Adipose tissue (tissue), 3 donors: ENCODE data around the gene GZMA. TPM values are rescaled to one million over a fixed set of nuclear protein-coding genes. Genes with fewer than 3 reads are reported as not detected.
"Not testable (repeated sequence)": the region's sequence is repeated elsewhere in the genome, so short reads cannot be mapped to it uniquely, and the experiment has no call there.

Source experiments
- H3K27ac ChIP-seq: one replicate; pipeline ENCODE4 v1.5.1; 2013; ENCODE audit warnings: low read depth, low read length
- WGBS, 3 donors: extraction: QIAGEN DNeasy Blood & Tissue Kit; methylation state at CpG; one replicate each; pipeline ENCODE4 v1.1.7; 2013; 5-methylcytosine and 5-hydroxymethylcytosine counted together
- polyA plus RNA-seq, 3 donors: library from polyadenylated mRNA; stranded (reverse); fragments of 200-250 nt; gene quantifications; one replicate each; pipeline ENCODE4 v1.2.3, GENCODE V29; 2013
- donor health status: healthy with polysubstance abuse.
- donor health status: Bipolar disorder and iron deficiency.
- donor health status: healthy.

Gene GZMA
- polyA plus RNA-seq, 3 donors, result 0.49 to 2.7 (median 2.0) TPM

DNA sequence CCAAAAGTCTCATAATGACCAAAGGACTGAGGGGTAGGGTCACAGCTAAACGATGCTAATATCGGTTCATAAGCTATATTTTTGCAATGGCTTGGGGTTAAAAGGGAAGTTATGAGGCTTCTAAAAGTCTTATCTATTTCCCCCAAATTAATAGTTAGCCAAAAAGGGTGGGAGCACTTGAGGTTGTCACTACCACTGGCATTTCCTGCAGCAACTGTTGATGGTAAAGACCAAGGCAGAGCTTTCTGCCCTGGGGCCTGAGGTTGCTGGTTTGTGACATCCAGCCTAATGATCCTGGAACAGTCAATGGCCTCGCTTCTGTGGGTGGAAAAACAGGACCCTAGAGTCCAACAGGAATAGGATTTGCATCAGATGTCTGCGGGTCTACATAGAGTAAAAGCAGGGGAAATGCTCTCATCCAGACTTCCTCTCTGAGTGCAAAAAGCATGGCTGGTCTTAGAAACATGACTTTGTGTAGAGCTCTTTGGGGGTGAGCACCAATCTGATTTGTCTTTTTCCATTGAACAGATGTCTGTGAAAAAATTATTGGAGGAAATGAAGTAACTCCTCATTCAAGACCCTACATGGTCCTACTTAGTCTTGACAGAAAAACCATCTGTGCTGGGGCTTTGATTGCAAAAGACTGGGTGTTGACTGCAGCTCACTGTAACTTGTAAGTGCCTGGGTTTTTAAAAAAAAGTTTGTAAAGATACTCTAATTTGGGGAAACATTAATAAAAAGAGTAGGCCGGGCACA, 2.7 kb downstream of the GZMA start:
- no peak overlapping the region for H3K27ac ChIP-seq
- WGBS, 3 donors, result 55 to 77% (median 58%) methylated on average over 5 of the region's 5 CpGs

DNA sequence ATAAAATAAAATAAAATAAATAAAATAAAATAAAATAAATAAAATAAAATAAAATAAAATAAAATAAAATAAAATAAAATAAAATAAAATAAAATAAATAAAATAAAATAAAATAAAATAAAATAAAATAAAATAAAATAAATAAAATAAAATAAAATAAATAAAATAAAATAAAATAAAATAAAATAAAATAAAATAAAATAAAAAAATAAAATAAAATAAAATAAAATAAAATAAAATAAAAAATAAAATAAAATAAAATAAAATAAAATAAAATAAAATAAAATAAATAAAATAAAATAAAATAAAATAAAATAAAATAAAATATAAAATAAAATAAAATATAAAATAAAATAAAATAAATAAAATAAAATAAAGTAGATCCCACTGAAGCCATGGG, 3.5 kb downstream of the GZMA start:
- H3K27ac ChIP-seq, result not testable (repeated sequence)

DNA sequence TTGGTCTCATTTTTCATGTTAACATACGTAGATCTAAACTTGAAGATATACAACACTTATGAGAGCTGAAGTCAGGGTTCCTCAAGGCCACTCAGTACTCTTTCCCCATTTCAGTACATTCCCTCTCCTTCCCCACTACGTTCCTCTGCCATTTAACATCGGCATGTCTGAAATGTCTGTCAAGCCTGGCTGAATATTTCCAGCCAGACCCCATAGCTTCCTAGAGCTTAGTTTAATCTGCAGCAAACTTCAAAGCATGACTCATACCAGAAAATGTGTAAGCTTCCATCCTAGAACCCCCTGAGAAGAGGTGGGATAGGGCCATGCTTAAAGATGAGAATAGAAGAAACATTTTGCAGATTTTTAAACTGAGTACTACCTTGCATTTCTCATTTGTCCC, 6.2 kb downstream of the GZMA start:
- 60 to 86% (median 74%) methylated on average over 3 of the region's 3 CpGs for whole genome bisulfite sequencing, 3 donors
- no peak overlapping the region for H3K27ac ChIP-seq

DNA sequence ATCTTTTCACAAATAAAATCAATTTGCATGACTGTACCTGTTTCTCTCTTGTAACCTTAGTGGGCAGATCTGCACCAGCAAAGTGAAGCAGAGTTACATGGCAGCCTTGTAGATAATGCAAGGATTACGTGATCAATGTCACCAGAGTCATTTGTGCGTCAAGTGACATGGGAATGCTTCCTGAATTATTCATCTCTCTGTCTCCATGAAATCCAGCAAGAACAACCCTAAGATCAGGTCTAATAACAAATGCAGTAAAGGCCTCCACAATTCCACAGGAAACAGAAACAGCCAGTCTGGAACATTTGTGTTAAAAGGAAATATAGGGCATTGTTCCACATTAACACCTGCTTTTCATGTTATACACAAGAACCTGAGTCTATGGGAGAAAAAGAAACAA, 7.8 kb downstream of the GZMA start:
- WGBS, 3 donors, result 74 to 81% (median 80%) methylated on average over 2 of the region's 2 CpGs
- no peak overlapping the region for H3K27ac ChIP-seq

DNA sequence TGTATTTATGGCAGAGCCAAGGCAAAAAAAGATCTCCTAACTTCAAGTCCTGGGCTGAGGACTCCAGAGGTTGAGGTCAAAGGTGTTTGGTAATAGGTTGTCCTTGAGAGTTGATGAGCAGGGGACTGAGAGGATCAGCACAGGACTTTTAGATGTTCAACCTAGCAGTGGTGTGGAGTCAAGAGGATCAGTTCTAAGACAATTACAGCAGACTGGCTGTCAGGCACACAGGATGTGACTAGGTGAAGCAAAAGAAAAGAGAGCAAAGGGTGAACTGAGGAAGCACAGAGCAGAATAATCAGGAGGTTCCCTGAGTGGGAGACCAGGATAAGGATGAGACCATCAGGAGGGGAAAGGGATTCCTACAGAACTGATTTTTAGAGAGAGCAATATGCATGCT, 10.9 kb downstream of the GZMA start:
- H3K27ac ChIP-seq, result no peak overlapping the region

DNA sequence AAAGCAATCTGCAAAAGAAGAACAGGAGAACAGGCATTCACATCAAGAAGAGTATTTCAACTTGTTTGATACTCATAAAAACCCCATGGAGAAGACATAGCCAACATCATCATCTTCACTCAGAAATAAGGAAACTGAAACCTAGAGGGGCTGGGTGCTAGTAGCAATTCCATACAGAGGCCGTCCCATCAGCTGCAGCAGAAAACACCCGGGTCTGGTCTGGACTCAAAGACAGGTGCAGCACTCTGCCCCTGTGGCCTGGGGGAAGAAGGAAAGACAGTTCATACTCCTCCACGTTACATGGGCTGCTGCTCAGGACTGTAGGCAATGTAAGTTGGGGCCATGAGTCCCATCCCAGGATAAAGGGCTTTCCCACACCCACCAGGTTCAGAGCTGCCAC, 11.6 kb downstream of the GZMA start:
- WGBS, 3 donors, result 73 to 89% (median 85%) methylated on average over 3 of the region's 3 CpGs
- no peak overlapping the region for H3K27ac ChIP-seq

DNA sequence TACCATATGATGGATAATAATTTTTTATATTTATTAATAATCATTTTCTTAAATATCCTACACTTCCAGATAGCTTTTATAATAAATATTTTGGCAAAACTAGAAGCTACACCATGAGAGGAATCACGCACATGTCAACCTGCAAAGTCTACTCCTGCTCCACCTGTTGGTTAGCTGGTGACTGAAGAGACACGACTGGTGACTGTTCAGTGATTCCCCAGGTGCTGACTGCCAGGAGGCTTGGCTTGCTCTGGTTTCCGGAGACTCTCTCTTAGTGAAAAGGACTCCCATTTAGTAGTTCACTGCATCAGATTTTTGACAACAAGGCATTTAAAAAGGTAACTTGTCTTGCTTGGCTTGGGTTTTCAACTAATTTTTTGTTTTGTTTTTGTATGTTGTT, 20.9 kb downstream of the GZMA start:
- H3K27ac ChIP-seq, result no peak overlapping the region
- WGBS, 3 donors, result 62 to 83% (median 76%) methylated on average over 3 of the region's 3 CpGs

DNA sequence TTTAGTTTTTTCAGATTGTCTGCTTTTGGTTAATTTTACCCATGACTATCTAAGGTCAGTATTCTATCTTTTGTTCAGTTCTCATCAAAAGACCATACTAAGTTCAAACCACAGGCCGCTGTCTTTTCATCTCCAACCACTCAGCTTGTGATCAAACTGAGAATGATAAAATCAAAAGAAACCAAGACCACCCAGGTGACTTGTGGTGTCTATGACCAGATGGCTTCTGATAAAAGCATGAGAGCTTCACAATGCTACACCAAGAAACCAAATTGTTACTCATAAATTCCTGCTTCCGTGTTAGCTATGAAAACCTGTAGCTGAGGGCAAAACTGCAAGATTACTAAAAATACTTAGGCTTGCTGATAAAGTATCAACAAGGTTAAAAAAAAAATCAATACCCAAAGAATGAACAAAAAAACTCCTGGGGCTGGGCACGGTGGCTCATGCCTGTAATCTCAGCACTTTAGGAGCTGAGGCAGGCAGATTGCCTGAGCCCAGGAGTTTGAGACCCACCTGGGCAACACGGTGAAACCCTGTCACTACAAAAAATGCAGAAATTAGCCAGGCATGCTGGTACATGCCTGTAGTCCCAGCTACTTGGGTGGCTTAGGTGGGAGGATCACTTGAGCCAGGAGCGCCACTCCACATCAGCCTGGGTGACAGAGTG, 31.7 kb downstream of the GZMA start:
- 45 to 79% (median 79%) methylated on average over 5 of the region's 5 CpGs for WGBS, 3 donors
- no peak overlapping the region for H3K27ac ChIP-seq

DNA sequence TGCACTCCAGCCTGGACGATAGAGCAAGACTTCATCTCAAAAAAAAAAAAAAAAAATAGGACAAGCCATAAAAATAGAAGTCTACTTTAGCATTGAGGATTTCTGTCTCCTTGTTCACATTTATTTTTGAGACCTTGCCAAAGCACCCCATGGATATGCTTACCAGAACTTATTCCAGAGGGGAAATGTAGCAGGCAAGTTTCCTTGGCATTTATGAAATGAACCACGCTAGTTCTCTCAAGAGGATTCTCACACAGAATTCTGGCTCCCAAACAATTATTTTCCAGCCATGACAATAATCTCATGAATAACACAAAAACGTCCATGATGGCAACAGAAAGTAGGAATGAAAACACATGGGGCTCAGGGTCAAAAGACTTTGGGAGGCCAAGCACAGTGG, 34.1 kb downstream of the GZMA start:
- WGBS, 3 donors, result 57 to 78% (median 61%) methylated on average over 3 of the region's 3 CpGs
- H3K27ac ChIP-seq, result no peak overlapping the region

DNA sequence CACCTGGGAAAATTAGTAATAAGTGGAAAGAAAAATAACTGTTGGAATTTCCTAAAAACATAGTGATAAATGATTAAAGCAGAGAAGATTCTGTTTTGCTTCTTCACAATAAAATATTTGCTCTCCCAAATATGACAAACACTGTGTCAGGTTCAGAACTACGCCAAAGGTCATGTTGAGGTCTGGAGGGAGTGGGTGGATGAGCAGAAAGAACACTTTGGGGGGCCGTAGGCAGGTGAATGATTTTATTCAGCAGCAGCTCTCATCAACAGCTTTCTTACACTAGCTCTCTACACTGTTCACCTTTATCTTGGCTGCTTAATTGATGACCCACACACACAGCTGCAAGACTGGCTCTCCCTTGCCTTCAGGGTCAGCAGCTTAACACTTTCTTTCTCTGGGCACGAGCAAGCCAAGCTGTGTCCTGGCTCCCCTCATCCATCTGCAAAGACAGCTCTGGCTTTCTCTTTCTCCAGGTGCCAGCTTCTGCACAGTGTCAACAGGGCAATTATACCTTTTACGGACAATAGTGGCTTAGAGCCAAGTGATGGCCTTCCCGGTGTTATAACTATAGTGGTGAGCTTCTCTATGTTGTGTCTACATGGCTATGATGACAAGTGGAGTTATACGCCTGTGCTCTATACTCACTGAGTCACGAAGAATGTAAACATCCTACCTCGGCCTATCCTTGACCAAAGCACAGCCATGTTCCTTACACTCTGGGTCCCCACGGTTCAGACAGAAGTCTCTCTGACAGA, 38.6 kb downstream of the GZMA start:
- WGBS, 3 donors, result 64 to 72% (median 69%) methylated on average over 9 of the region's 9 CpGs

DNA sequence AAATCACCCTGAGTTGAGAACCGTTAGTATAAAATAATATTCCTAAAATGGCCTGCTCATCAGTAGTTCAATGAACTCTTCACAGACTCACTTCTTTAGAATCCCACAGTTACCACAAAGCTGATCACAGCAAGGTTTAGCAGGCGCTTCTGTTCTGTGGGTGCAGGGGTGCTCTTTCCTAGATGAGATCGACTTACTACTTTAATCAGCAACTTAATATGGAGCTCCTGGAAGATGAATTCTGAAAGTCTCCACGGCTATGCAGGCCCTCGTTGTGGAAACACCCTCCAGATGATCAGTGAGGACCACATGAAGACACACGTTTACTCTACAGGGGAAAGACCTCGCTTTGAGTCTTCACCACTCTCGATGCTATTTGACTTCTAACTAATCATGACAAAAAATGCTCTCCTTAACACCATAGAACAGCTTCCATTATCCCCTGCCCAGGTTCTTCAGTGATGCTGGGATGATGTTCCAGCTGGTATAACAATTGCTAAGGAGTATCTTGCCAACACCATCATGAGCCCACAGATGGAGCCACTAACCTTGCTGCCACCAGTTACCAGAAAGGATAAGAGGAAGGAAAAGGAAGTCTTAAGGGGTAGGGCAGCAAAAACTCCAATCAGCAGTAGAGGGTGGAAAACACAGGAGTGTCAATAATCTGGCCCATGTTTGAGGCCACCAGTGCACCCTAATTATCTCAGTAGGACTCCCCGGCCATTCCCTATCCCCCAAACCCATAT, 39.7 kb downstream of the GZMA start:
- H3K27ac ChIP-seq, result no peak overlapping the region
- 82 to 91% (median 86%) methylated on average over 9 of the region's 9 CpGs for WGBS, 3 donors

More for the DNA sequence above, 38.6 kb downstream of the GZMA start:
- H3K27ac ChIP-seq, result no peak overlapping the region

DNA sequence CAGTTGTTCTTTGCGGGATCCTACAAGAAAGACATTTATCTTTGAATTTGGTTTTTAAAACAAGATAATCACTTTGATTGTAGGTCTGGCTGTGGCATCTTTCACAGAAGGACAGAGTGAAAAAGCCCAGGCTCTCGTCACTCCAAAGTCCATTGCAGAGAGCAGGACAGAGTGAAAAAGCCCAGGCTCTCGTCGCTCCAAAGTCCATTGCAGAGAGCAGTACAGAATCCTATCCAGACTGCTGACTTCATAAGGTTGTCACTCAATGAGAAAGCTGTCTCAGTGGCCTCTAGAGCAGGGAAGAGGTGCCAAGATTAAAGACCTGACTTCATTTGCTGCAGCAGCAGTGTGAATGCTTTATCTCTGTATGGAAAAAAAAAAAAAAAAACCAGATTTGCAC, 41.2 kb downstream of the GZMA start:
- H3K27ac ChIP-seq, result no peak overlapping the region
- WGBS, 3 donors, result 34 to 52% (median 40%) methylated on average over 4 of the region's 4 CpGs

DNA sequence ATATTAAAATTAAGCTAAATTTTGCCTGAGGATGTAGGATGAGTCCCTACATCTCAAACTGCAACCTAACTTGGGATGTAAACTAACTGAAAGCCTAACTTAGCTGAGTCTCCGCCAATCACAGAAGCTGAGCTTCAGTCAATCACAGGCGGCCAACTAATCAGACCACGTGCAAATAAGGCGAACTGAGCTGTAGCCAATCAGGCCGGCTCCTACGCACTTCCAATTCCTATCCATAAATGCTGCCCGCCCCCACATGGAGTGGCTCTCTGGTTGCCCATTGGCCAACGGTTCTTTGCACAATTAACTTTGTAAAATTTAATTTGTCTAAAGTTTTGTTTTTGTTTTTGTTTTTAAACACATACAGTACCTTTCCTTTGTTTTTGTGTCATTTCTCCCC, 43.6 kb downstream of the GZMA start:
- no peak overlapping the region for H3K27ac ChIP-seq
- 66 to 83% (median 78%) methylated on average over 8 of the region's 8 CpGs for WGBS, 3 donors

DNA sequence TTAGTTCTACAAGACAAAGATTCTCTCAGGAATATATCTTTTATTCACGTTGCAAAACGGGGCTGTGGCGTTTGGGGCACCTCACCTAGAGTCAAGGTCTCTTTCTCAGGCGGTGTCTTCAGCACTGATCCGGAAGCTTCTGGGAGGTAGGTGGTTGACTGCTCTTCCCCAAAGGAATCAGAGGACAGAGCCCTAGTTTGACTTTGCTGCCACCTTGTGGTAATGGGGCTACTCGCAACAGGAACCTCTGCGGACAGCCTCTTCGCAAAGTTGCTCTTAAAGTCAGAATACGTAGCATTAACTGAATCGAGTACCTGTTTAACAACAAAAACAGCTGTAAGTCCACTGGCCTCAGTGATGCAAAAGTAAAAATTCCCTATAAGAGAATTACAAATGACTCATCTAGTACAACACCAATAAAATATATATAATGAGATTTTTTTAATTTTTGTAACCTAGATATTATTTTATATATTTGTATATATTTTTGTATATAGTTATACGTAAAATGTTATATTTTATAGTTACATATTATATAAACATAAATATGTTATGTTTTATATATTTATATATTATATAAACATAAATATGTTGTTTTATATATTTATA, 44.2 kb downstream of the GZMA start:
- no peak overlapping the region for H3K27ac ChIP-seq
- 7 to 8% (median 8%) methylated on average over 11 of the region's 11 CpGs for WGBS, 3 donors

DNA sequence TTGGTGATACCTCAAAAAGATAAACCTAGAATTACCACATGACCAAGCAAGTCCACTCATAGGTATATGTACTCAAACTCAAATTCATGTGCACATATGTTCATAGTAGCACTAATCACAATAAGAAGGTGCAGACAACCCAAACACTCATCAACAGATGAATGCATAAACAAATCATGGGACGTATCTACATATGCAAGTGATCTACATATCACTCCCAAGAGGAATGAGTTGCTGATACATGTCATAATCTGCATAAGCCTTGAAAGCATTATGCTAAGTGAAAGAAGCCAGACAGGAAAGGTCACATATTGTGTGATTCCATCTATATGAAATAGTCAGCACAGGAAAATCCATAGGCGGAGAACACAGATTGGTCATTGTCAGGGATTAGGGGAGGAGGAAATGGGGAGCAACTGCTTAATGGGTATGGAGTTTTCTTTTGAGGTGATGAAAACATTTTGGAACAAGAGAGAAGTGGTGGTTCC, 46.9 kb downstream of the GZMA start:
- no peak overlapping the region for H3K27ac ChIP-seq
- 49 to 88% (median 82%) methylated on average over 2 of the region's 2 CpGs for WGBS, 3 donors

DNA sequence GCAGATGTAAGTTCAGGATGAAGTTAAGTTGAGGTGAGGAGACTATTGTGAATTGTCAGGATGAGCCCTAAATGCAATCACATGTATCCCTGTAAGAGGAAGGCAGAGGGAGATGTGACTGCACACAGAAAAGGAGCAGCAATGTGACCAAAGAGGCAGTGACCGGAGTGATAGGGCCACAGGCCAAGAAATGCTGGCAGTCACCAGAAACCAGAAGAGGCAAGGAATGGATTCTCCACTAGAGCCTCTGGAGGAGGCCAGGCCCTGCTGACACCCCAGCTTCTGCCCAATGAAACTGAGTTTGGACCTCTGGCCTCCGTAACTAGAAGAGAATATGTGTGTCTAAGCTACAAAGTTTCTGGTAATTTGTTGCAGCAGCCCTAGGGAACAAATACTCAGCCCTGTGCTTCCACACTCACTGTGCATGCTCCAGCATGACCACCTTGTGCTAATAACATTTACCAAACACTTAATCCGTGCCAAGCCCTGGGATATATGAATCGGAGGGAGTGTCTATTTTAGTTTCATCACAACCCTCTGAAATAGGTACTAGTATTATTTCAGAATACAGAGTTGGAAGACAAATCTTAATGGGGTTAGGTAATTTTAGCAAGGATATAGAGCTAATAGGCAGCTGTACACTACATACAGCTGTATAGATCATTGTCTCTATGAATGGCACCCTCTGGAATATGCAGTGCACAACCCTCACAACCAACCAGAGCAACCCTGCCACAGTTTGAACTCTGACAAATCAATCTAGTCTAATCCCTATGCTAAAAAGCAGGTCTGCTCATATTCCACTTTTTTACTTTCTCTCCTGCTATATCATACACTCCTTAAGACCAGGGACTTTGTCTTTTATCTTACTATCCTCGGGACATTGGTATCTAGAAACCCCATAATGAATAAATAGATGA, 49.7 kb downstream of the GZMA start:
- no peak overlapping the region for H3K27ac ChIP-seq
- WGBS, 3 donors, result 57 to 67% (median 61%) methylated on average over 5 of the region's 5 CpGs

DNA sequence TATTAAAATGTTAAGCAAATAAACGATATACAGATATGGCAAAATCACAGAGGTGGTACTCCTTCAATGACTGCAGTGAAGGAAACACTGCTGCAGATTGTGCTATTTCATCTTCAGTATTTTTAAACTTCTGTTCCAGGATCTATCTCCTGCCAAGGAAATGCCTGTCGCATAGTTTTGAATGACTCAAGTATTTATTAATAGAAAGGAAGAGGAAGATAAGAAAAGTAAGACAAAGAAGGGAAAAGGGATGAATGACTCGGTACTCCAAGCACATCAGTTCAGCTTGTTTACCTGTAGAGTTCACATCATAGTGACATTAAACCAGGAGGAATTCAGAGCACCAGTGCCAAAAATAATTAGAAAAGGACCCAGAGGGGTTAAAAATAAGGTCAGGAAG, 52.4 kb downstream of the GZMA start:
- WGBS, 3 donors, result 27 to 35% (median 33%) methylated on average over 3 of the region's 3 CpGs
- H3K27ac ChIP-seq, result no peak overlapping the region
